OCI-LY3 (cell line): ENCODE measurements around the gene TAAR8.

Experiments
- H2AFZ ChIP-seq: fragments of 200-600, 300-600 bp; shearing (Covaris generic); 2 replicates; pipeline ENCODE4 v1.6.0; 2014; ENCODE audit warnings: antibody characterized with exemption, low read depth, low read length
- H3K27ac ChIP-seq: fragments of 200-600, 300-600 bp; sonication (generic); 2 replicates; pipeline ENCODE4 v1.5.1; 2014; ENCODE audit warnings: mild to moderate bottlenecking, low read length, moderate library complexity, mixed read lengths
- H3K27me3 ChIP-seq: fragments of 200-600, 300-600 bp; sonication (generic); 2 replicates; pipeline ENCODE4 v1.6.1; 2014; ENCODE audit warnings: low read depth, low read length, mixed read lengths
- H3K36me3 ChIP-seq: fragments of 200-600, 300-600 bp; sonication (generic); replicated peaks from 2 replicates; pipeline ENCODE3; 2014; ENCODE audit warnings: low read depth, low read length, mixed read lengths
- H3K4me1 ChIP-seq: fragments of 300-600, 200-600 bp; sonication (generic); 2 replicates; pipeline ENCODE4 v1.6.1; 2014; ENCODE audit warnings: low read length, mixed read lengths
- H3K4me2 ChIP-seq: fragments of 200-600, 300-600 bp; sonication (generic); 2 replicates; pipeline ENCODE4 v1.6.1; 2014; ENCODE audit warnings: low read length, mixed read lengths
- H3K4me3 ChIP-seq: fragments of 300-600, 200-600 bp; sonication (generic); 2 replicates; pipeline ENCODE4 v1.5.1; 2014; ENCODE audit warnings: antibody characterized with exemption, mild to moderate bottlenecking, low read length, moderate library complexity
- H3K79me2 ChIP-seq: fragments of 300-600, 200-600 bp; shearing (Covaris generic); 2 replicates; pipeline ENCODE4 v1.6.1; 2014; ENCODE audit warnings: mild to moderate bottlenecking, low read length, mixed read lengths
- H3K9ac ChIP-seq: fragments of 300-600, 200-600 bp; shearing (Covaris generic); 2 replicates; pipeline ENCODE4 v1.6.0; 2014; ENCODE audit warnings: mild to moderate bottlenecking, low read length, moderate library complexity
- H3K9me3 ChIP-seq: fragments of 200-600, 300-600 bp; shearing (Covaris generic); 2 replicates; pipeline ENCODE4 v1.6.1; 2014; ENCODE audit warnings: low read length, mixed read lengths; ENCODE audit not compliant: insufficient read depth
- H4K20me1 ChIP-seq: fragments of 200-600, 300-600 bp; sonication (generic); 2 replicates; pipeline ENCODE4 v1.6.1; 2016; ENCODE audit warnings: low read length, mixed read lengths; ENCODE audit not compliant: insufficient read depth
- EZH2phosphoT487 ChIP-seq: fragments of 200-600 bp; shearing (Covaris generic); IDR thresholded peaks from 2 replicates; pipeline ENCODE4 v1.6.1; 2018; ENCODE audit warnings: antibody characterized with exemption, mixed run types, low read depth
- TF ChIP-seq, protein P1 (sequence below): fragments of 200-600, 300-600 bp; sonication (generic); IDR thresholded peaks from 2 replicates; pipeline ENCODE4 v1.5.1; 2014; ENCODE audit warnings: antibody characterized with exemption, low read length, low read depth

TAAR8 gene

DNA sequence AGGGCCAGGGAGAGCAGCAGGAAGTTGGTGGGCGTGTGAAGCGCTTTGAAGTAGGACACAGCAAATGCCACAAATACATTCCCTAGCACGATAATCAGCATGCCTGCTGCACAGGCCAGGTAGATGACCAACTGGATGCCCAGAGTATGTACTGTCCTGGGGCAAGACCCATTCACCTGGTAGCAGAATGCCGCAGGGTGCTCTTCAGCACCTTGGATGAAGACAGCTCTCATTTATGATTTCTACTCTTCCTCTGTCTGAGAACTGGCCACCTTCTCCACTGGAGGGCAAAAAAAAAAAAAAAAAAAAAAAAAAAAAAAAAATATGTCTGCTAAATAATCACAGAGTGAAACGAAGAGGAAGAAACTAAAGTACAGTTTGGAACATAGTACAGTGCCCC, 37.0 kb downstream of the TAAR8 start, which contains the start of gene TAAR5:
Gene TAAR5, minus strand, starts transcription at position 288 of the 400 bp plus-strand sequence. Its CDS starts 55 bp downstream, at position 233.
- Histone ChIP-seq H3K36me3 (no peaks in the 10 kb centered on the region), H3K9ac (no peak within 1 kb of the TSS), H2AFZ (no peak within 1 kb of the TSS), H3K4me2 (no peak within 1 kb of the TSS), H3K9me3 (no peaks in the 10 kb centered on the region), H4K20me1 (no peaks in the 10 kb centered on the region), H3K79me2 (no peaks in the 10 kb centered on the region), H3K4me1 (no peaks in the 10 kb centered on the region), H3K4me3 (no peak within 1 kb of the TSS), H3K27ac (no peak within 1 kb of the TSS), H3K27me3 (no peaks in the 10 kb centered on the region)
- TF ChIP-seq, protein P1, sequence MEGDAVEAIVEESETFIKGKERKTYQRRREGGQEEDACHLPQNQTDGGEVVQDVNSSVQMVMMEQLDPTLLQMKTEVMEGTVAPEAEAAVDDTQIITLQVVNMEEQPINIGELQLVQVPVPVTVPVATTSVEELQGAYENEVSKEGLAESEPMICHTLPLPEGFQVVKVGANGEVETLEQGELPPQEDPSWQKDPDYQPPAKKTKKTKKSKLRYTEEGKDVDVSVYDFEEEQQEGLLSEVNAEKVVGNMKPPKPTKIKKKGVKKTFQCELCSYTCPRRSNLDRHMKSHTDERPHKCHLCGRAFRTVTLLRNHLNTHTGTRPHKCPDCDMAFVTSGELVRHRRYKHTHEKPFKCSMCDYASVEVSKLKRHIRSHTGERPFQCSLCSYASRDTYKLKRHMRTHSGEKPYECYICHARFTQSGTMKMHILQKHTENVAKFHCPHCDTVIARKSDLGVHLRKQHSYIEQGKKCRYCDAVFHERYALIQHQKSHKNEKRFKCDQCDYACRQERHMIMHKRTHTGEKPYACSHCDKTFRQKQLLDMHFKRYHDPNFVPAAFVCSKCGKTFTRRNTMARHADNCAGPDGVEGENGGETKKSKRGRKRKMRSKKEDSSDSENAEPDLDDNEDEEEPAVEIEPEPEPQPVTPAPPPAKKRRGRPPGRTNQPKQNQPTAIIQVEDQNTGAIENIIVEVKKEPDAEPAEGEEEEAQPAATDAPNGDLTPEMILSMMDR: no peak
- TF ChIP-seq EZH2phosphoT487: no peak

DNA sequence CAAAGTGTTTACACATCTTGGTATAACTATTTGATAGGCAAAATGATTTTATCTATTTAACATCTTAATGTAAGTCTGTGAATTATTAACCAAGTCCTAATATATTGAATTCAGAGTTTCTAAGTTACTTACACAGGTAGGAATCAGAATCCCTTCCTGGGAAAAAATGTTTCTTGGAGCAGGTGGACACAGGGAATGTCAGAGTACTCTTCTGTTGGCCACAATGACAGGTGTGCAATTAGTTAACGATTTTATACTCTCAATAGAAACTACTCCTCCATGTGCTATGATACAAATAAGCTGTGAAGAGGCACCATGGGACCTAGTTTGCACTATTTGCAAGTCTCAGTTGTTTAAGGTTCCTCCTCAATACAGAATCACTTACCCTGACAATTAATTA, 37.9 kb downstream of the TAAR8 start:
- no peak overlapping the region for H2AFZ ChIP-seq
- H3K4me1 ChIP-seq: no peaks in the 10 kb centered on the region
- no peaks in the 10 kb centered on the region for H4K20me1 ChIP-seq
- no peaks in the 10 kb centered on the region for H3K79me2 ChIP-seq
- no peak overlapping the region for H3K27ac ChIP-seq
- no peak overlapping the region for H3K4me2 ChIP-seq
- no peaks in the 10 kb centered on the region for H3K27me3 ChIP-seq
- no peaks in the 10 kb centered on the region for H3K9me3 ChIP-seq
- no peak overlapping the region for H3K4me3 ChIP-seq
- no peak for TF ChIP-seq EZH2phosphoT487
- TF ChIP-seq, protein P1: no peak
- no peaks in the 10 kb centered on the region for H3K36me3 ChIP-seq
- H3K9ac ChIP-seq: no peak overlapping the region

DNA sequence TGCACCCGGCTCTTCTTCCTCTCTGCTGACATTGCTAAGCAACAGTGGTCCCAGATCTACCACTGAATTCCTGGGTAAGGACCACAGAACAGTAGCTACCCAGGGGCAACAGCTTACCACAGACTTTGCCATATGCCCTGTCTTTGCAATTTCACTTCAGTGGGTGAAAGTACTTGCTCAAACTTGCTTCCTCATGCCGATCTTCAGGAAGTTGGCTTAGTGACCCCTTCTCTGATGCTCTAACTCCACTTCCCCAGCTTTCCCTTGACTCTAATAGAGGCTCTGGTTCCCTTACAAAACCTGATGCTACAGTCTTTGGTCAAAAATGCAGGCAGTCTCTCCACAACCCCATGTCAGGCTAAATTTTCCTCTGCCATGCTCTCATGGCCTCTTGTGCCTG, 40.4 kb downstream of the TAAR8 start:
- H2AFZ ChIP-seq: no peak overlapping the region
- no peaks in the 10 kb centered on the region for H3K9me3 ChIP-seq
- no peak overlapping the region for H3K4me3 ChIP-seq
- H3K36me3 ChIP-seq: no peaks in the 10 kb centered on the region
- no peaks in the 10 kb centered on the region for H4K20me1 ChIP-seq
- no peak overlapping the region for H3K9ac ChIP-seq
- H3K27me3 ChIP-seq: no peaks in the 10 kb centered on the region
- no peak overlapping the region for H3K27ac ChIP-seq
- TF ChIP-seq, protein P1: no peak
- TF ChIP-seq EZH2phosphoT487: no peak
- H3K4me1 ChIP-seq: no peaks in the 10 kb centered on the region
- no peak overlapping the region for H3K4me2 ChIP-seq
- H3K79me2 ChIP-seq: no peaks in the 10 kb centered on the region

DNA sequence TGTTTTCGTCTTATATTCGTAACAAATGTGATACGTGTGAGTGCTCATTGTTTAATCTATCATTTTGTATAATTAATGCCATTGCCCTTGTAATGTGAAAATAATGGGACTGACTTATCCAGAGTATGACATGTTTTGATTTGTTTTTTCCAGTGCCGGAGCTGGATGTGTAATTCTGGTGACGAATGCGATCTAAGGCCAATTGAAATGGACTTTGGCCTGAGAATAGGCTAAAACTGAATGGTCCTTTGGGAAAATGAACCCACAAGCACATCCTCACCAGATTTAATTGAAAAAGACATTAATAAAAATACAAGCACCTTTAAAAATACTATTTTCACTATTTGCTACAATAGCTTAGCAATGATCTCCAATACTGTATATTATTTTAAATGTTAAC, 43.7 kb downstream of the TAAR8 start:
- no peak overlapping the region for H3K27ac ChIP-seq
- H2AFZ ChIP-seq: no peak overlapping the region
- no peaks in the 10 kb centered on the region for H3K9me3 ChIP-seq
- H3K4me1 ChIP-seq: no peaks in the 10 kb centered on the region
- H3K27me3 ChIP-seq: no peaks in the 10 kb centered on the region
- H3K4me3 ChIP-seq: no peak overlapping the region
- TF ChIP-seq, protein P1: no peak
- TF ChIP-seq EZH2phosphoT487: no peak
- no peaks in the 10 kb centered on the region for H3K36me3 ChIP-seq
- H3K79me2 ChIP-seq: no peaks in the 10 kb centered on the region
- H3K4me2 ChIP-seq: no peak overlapping the region
- no peaks in the 10 kb centered on the region for H4K20me1 ChIP-seq
- no peak overlapping the region for H3K9ac ChIP-seq
